ENCODE data around the gene CILP2.

The CILP2 gene

DNA sequence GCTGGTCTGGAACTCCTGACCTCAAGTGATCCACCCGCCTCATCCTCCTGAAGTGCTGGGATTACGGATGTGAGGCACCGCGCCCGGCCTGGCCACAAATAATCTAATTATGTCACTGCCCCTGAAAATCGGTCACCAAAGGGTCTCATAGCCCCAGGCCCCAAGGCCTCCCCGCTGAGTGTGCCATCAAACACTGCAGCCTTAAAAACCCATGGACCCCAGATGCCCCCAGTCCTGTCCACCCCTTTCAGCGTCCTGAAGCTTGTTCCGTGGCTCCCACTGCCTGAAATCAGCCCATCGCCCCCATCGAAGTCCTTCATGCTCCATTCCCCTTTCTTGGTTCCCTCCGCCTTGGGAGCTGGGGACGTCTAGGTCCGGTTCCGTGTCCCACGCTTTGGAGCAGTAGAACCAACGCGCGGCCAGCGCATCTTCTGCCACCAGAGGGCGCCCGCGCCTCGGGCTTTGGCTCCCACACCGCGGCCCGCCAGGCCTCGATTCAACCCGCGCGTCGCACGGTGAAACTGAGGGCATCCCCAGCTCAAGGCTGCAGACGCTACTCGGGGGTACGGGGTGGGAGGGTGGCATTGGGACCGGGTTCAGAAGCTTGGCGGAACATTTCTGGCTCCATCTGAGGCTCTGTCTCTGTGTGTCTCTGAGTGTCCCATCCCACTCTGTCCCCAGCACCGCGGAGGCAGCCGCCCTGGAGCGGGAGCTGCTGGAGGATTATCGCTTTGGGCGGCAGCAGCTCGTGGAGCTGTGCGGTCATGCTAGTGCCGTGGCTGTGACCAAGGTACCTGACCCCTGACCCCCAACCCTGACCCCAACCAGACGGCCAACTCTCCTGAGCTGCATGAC lies 5.9 kb upstream of the CILP2 start:
- peak; percentile 17 for DNase-seq

DNA sequence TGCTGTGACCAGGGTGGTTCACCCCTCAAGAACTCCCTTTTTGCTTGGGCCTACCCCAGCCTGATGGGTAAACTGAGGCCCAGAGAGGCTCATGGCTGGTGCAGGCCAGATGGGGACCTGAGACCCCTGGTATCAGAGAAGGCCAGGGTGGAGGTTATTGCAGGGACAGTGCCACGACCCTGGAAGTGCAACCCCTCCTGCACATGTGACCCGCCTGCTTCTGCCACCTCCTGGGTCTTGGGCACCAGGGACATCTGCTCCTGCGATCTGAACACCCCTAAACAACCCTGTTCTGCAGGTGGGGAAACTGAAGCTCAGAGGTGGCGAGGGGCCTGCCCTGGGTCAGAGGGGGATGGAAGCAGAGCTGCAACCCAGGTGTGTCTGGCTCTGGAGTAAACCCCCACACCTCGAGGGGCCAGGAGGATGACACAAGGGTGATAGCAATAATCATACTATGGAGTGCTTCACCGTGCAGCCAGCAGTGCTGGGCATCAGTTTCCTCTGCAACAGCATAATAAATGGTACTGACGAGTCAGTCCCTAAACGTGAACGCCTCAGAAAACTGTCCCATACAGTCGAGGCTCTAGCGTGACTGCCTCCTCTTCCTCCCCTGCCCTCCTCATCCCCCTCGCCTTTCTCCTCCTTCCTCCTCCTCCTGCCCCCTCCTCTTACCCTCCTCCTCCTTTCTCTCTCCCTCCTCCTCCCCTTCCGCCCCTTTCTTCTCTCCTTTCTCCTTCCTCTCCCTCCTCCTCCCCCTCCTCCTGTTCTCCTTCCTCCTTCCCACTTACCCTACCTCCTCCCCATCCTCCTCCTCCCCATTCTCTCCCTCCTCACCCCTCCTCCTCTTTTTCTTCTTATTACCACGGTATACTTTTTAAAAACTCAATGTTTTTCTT lies 5.0 kb upstream of the CILP2 start:
- no peak for DNase-seq

DNA sequence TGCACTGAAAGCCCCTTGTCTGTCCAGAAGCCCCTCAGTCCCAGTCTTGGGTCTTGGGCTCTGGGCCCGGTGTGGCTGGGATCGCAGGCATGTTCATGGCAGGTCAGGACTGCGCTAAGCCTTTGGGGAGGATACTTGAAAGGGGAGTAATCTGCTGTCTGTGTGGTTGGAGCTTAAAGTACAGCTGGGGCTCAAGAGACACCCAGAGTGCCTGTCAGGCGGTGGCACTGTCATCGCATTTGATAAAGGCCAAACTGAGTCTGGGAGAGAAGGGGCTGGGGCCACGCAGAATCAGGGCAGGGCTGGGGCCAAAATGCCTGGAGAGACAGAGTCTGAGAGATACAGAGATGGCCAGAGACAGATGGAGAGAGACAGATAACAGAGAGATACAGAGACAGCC lies 4.2 kb upstream of the CILP2 start:
- DNase-seq = no peak

DNA sequence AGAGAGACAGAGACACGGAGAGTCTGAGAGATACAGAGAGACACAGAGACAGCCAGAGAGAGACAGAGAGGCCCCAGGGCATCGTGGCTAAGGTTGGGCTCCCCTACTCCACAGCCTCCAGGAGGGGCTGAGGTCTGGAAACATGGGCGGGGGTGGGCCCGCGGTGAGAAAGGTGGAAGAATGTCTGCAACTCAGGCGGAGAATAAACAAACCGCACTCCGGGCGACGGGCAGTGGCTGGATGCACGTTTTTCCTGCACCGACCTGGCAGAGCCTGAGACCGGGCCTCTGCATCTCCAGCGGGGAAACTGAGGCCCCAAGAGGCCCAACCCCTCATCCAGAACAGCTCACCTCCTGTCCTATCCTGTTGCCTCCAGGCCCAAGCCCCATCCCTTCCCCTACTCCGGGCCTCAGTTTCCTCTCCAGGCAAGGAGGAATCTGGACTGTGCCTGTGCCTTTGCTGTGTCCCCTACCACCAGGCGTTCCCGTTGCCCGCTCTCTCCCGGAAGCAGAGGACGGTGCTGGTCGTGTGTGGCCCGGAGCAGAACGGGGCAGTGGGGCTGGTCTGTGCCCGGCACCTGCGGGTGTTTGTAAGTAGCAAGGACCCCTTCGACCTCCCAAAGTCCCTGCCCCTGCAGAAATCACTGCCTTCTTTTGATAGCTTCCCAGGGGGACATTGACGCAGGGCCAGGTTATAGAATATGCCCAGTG lies 3.4 kb upstream of the CILP2 start:
- DNase-seq = no peak

DNA sequence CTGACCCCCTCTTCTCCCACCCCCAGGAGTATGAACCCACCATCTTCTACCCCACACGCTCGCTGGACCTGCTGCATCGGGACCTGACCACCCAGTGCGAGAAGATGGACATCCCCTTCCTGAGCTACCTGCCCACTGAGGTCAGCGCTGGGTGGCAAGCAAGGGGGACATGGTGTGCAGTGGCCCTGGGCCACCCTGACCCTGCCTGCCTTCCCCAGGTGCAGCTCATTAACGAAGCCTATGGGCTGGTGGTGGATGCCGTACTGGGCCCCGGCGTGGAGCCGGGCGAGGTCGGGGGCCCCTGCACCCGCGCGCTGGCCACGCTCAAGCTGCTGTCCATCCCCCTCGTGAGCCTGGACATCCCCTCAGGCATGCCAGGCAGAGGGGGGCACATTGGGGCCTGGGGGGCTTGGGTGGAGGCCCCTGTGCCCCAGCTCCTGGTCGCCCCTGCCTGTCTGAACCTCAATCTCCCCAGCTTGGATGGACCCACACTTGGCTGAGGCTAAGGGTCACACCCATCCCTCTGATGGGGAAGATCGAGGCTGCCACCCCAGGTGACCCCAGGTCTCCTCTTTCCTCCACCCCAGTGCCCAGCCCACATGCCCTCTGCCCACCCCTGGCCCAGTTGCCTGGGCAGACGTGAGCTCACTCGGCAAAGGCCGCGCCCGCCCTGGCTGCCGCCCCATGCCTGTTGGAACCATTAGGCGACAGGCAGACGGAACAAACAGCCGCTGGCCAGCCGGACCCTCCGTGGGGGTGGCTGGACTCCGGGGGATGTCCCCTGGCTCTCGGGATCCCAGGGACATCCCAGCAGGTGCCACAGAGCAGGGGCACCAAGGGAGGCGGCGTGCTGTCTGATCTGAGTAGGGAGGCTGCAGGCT lies 2.5 kb upstream of the CILP2 start:
- DNase-seq = no peak

DNA sequence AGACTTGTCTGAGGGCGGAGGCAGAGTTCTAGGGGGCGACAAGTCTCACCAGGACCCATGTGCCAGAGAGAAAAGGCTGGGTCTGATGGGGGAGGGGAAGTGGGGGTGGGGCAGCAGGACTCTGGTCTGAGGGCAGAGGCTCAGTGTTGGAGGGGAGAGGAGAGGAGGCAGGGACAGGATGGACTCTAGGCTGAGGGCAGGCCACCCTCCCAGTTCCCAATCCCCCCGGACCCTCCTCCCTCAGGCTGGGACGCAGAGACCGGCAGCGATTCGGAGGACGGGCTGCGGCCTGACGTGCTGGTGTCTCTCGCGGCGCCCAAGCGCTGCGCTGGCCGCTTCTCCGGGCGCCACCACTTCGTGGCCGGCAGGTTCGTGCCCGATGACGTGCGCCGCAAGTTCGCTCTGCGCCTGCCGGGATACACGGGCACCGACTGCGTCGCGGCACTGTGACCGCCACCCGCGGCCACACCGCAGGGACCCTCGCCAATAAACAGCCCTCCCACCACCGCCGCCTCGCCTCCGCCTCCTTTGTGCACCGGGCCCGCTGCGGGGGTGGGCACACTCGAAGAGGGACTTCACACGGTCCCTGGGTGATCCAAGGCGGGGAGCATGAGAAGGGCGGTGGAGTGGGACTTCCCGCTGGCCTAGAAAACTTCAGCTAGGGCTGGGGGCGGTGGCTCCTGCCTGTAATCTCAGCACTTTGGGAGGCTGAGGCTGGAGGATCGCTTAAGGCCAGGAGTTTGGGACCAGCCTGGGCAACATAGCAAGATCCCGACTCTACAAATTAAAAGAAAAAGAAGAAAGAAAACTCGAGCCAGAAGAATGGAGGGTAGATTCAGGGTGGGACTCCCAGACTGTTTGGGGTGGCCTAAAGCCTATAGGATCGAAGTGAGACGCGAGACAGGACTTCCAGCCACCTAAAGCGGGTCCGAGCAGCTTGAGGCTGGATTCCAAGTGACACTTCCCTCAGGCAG lies 703 bp upstream of the CILP2 start:
- DNase-seq = no peak

DNA sequence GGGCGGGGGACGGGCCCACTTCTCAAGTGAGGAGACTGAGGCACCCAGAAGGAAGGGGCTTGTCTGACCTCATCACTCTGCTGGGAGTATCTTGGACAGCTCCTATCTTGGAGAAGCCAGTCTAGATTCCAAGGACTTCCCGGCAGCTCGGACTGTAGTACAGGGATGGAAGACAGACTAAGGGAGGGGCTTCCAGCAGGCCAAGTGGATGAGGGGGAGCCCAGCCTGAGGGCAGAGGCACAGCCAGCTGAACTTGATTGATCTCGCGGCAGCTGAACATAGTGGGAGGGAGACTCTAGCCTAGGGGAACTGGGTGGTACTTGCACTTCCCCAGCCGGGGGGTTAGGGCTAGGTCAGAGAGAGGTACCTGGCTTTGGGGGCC lies 711 bp downstream of the CILP2 start:
- DNase-seq = no peak

DNA sequence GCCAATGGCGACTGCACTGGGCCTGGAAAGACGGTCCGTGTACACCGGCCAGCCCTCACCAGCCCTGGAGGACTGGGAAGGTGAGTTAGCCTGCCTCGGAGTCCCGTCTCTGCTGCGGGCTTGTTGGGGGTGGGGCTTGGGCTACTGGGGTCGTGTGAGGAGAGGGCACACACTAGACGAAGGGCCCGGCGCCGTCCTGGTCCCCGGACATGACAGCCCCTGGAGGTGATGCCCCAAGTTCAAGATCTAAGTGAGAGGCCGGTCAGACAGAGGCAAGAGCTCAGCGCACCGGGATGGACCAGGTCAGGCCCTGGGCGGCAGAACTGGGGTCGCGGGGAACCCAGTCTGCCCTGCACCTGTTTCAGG lies 1.6 kb downstream of the CILP2 start:
- DNase-seq = no peak

DNA sequence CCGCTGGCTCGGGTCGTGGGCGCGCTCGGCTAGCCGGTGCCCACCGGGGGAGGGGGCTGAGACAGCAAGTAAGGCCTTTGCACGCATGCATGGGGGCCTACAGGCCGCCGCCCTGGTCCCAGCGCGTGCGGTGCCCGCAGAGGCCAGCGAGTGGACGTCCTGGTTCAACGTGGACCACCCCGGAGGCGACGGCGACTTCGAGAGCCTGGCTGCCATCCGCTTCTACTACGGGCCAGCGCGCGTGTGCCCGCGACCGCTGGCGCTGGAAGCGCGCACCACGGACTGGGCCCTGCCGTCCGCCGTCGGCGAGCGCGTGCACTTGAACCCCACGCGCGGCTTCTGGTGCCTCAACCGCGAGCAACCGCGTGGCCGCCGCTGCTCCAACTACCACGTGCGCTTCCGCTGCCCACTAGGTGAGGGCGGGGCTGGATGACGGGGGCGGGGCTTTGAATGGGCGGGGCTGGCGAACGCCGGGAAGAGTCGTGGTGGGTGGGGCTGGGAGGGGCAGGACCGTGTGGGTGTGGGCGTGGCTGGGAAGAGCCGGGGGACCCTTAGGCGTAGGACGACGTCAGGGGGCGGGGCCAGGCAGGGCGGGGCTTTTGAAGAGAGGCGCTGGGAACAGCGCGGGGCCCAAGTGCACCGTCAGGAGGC lies 2.1 kb downstream of the CILP2 start:
- DNase-seq = no peak

DNA sequence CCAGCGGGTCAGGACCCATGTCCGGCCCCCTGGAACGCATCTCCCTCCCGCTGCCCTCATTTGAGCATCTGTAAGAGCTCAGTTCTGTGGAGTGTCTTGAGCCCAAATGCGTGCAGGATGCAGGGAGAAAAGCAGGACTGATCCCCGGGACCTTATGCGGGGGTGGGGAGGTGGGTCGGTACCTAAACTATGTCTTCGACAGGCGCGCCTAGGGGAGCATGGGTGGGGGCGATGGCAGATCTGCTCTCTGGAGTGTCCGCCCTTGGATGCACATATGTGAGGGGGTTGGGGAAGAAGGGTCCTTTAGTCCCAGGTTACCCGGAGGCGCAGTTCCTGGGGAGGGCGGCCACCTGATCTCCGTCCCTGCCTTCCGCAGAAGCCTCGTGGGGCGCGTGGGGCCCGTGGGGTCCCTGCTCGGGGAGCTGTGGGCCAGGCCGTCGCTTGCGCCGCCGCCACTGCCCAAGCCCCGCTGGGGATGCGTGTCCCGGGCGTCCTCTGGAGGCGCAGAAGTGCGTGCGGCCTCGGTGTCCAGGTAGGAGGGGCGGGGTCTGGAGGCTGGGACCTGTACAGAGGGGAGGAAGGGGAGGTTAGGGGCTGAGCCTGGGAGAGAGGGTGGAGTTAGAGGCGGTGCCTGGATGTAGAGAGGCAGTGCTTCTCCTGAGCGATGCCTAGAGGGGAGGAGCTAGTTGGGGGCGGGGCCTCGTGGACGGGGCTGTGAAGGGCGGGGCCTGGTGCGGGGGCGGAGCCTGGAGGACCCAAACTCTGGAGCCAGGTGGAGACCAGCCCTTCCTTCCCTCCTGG lies 2.9 kb downstream of the CILP2 start:
- no peak for DNase-seq

DNA sequence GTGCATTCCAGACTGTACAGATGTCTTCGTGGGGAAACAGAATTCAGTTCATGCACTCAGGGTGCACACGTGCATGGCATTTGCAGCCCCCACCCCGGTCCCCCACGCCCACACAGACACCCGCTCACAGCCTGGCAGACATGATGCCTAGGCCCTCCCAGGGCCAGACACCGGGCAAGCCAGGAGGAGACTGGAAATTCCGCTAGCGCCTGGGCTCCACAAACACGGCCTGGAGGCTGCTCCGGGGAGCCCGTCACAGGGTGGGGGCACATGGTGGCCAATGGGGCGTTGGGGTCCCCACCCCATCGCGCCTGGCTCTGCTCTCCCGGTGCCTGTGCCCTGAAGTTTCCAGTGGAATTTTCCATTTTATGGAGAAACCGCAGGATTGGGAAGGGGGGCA lies 3.6 kb downstream of the CILP2 start:
- DNase-seq = no peak

DNA sequence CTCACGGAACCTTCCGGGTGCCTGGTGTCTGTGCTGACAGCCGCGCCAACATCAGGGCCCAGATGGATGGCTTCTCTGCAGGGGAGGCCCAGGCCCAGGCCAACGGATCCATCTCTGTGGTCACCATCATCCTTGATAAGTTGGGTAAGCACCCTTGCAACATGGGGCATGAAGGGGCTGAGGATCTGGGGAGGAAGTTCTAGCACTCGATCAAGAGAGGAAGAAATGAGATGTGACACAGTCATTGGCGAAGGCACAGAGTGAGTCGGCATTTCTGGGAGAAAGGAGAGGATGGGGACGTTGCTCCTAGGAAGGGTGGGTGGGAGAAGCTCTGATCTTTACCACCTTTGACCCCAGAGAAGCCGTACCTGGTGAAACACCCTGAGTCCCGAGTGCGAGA lies 4.4 kb downstream of the CILP2 start:
- no peak for DNase-seq

DNA sequence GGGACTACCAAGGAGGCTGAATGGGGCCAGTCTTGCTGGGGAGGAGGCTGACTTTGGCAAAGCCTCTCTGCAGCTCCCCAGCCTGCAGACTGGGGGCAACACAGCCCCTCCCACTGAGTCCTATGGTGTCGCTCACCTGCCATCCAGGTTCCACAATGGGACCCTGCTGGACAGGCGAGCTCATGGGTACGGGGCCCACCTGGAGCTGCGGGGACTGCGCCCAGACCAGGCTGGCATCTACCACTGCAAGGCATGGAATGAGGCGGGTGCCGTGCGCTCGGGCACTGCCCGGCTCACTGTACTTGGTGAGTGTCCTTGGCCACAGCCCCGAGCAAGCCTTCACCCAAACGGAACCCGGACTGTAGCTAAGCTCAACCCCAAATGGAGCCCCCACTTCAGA lies 5.0 kb downstream of the CILP2 start:
- no peak for DNase-seq

DNA sequence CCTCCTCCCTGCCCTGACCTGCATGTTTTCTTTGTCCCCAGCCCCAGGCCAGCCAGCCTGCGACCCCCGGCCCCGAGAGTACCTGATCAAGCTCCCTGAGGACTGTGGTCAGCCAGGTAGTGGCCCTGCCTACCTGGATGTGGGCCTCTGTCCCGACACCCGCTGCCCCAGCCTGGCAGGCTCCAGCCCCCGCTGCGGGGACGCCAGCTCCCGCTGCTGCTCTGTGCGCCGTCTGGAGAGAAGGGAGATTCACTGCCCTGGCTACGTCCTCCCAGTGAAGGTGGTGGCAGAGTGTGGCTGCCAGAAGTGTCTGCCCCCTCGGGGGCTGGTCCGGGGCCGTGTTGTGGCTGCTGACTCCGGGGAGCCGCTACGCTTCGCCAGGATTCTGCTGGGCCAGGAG lies 5.6 kb downstream of the CILP2 start:
- DNase-seq = no peak

DNA sequence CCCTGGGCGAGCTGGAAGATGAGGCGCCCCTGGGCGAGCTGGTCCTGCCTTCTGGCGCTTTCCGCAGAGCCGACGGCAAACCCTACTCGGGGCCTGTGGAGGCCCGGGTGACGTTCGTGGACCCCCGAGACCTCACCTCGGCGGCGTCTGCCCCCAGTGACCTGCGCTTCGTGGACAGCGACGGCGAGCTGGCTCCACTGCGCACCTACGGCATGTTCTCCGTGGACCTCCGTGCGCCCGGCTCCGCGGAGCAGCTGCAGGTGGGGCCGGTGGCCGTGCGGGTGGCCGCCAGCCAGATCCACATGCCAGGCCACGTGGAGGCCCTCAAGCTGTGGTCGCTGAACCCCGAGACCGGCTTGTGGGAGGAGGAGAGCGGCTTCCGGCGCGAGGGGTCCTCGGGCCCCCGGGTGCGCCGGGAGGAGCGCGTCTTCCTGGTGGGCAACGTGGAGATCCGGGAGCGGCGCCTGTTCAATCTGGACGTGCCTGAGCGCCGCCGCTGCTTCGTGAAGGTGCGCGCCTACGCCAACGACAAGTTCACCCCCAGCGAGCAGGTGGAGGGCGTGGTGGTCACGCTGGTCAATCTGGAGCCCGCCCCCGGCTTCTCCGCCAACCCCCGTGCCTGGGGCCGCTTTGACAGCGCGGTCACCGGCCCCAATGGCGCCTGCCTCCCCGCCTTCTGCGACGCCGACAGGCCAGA lies 6.3 kb downstream of the CILP2 start:
- DNase-seq = no peak

DNA sequence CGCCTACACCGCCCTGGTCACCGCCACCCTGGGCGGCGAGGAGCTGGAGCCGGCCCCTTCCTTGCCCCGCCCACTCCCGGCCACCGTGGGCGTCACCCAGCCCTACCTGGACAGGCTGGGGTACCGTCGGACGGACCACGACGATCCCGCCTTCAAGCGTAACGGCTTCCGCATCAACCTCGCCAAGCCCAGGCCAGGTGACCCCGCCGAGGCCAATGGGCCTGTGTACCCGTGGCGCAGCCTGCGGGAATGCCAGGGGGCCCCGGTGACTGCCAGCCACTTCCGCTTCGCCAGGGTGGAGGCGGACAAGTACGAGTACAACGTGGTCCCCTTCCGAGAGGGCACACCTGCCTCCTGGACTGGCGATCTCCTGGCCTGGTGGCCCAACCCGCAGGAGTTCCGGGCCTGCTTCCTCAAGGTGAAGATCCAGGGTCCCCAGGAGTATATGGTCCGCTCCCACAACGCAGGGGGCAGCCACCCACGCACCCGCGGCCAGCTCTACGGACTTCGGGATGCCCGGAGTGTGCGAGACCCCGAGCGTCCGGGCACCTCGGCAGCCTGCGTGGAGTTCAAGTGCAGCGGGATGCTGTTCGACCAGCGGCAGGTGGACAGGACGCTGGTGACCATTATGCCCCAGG lies 7.0 kb downstream of the CILP2 start:
- no peak for DNase-seq

DNA sequence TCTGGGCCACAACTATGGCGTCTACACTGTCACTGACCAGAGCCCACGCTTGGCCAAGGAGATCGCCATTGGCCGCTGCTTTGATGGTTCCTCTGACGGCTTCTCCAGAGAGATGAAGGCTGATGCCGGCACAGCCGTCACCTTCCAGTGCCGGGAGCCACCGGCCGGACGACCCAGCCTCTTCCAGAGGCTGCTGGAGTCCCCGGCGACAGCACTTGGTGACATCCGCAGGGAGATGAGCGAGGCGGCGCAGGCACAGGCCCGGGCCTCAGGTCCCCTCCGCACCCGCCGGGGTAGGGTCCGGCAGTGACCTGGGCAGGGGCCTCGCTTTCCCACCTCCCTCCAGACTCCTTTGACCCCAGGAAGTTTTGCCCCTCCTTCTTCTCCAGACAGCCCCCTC lies 7.6 kb downstream of the CILP2 start:
- no peak for DNase-seq

DNA sequence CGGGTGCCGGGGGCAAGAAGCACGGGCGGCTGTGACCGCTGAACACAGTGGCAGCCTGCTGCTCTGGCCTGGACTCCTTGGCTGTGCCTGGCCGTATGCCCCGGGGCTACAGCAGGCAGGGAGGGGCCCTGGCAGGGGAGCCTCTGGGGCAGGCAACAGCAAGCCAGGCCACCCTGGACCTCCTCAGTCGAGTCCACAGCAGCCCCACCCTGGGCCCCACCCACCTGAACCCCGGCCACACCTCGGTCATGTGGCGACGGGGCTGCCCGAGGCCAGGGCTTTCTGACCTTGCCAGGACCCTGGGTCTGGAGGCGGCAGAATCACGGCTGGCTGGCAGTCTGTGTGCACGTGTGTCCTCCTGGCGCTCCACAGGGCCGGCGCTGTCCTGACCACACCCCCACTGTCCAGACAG lies 8.7 kb downstream of the CILP2 start:
- DNase-seq = no peak
